Ovary (tissue), 3 donors: ENCODE measurements around the gene COL13A1.

ENCODE experiments used
- POLR2A ChIP-seq: fragments of 450-650 bp; IDR thresholded peaks from one replicate; pipeline ENCODE4 v1.6.1; 2017; ENCODE audit warnings: antibody characterized with exemption, mild to moderate bottlenecking, moderate library complexity
- TF ChIP-seq, protein P1 (sequence below), 3 donors: fragments of 450-650 bp in 2 of 3; fragments of 200-600 bp in 1 of 3; IDR thresholded peaks; one replicate each; pipeline versions ENCODE4 v1.5.1 to v1.8.0; 2016 to 2022; ENCODE audit warnings: antibody characterized with exemption in 3 of 3, mild to moderate bottlenecking in 1 of 3
- donor health status: DM: no; HTN: no; CAD: no.

DNA sequence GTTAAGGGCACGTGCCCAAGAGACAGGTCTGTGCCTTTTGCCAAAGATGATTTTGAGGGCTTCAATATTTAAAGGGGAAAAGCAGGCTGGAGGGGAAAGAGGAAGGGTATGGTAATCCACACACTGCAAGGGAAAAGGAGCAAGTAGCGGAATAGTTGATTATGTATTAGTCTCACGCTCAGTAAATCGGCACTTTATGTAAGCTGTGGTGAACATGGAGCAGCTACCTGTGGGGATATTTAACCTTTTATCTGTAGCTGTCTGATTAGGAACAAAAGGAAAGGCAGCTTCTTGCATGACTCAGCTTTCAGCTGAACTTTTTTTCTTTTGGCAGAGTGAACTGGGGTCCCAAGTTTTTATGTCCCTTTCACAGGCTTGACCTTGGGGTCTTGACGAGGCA, 123.4 kb downstream of the COL13A1 start:
- TF ChIP-seq, protein P1, sequence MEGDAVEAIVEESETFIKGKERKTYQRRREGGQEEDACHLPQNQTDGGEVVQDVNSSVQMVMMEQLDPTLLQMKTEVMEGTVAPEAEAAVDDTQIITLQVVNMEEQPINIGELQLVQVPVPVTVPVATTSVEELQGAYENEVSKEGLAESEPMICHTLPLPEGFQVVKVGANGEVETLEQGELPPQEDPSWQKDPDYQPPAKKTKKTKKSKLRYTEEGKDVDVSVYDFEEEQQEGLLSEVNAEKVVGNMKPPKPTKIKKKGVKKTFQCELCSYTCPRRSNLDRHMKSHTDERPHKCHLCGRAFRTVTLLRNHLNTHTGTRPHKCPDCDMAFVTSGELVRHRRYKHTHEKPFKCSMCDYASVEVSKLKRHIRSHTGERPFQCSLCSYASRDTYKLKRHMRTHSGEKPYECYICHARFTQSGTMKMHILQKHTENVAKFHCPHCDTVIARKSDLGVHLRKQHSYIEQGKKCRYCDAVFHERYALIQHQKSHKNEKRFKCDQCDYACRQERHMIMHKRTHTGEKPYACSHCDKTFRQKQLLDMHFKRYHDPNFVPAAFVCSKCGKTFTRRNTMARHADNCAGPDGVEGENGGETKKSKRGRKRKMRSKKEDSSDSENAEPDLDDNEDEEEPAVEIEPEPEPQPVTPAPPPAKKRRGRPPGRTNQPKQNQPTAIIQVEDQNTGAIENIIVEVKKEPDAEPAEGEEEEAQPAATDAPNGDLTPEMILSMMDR (IDR thresholded peaks at IDR 0.05): no peak
- no peak for TF ChIP-seq POLR2A
